ENCODE results near the gene GTPBP3.

The GTPBP3 gene

DNA sequence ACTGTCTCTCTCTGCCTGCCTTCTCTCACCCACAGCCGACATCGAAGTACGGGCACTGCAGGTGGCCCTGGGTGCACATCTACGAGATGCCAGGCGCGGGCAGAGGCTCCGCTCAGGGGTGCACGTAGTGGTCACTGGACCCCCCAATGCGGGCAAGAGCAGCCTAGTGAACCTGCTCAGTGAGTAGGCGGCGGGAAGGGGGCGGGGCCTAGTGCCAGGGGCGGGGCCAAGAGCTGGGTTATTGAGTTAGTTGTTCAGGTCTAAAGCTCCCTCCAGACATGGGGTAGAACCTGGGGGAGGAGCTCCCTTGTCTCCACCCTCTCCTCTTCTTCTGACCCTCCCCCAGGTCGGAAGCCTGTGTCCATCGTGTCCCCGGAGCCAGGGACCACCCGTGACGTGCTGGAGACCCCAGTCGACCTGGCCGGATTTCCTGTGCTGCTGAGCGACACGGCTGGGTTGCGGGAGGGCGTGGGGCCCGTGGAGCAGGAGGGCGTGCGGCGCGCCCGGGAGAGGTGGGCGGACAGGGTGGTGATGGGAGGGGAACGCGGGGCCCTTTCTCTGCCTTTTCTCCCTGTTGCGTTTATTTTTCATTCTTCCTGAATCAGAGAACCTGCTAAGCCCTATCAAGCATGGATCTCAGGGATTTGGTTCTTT lies 1.9 kb downstream of the GTPBP3 start:
- no peak overlapping the region for H3K4me3 ChIP-seq (ENCODE audit: low read depth, low read length)
- H3K36me3 ChIP-seq (replicated peaks) = no peaks in the 10 kb centered on the region
- TF ChIP-seq, protein P1, sequence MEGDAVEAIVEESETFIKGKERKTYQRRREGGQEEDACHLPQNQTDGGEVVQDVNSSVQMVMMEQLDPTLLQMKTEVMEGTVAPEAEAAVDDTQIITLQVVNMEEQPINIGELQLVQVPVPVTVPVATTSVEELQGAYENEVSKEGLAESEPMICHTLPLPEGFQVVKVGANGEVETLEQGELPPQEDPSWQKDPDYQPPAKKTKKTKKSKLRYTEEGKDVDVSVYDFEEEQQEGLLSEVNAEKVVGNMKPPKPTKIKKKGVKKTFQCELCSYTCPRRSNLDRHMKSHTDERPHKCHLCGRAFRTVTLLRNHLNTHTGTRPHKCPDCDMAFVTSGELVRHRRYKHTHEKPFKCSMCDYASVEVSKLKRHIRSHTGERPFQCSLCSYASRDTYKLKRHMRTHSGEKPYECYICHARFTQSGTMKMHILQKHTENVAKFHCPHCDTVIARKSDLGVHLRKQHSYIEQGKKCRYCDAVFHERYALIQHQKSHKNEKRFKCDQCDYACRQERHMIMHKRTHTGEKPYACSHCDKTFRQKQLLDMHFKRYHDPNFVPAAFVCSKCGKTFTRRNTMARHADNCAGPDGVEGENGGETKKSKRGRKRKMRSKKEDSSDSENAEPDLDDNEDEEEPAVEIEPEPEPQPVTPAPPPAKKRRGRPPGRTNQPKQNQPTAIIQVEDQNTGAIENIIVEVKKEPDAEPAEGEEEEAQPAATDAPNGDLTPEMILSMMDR (IDR thresholded peaks at IDR 0.05; ENCODE audit: low read depth, low read length, missing control alignments) = no peak
- no peak for DNase-seq
- in situ Hi-C loops (cut with HindIII; ENCODE audit: low pct_ligation_motif_present, low sequenced_read_pairs) = no loop called here
- no peak overlapping the region for H3K27ac ChIP-seq
- H3K27me3 ChIP-seq (replicated peaks) = no peaks in the 10 kb centered on the region

DNA sequence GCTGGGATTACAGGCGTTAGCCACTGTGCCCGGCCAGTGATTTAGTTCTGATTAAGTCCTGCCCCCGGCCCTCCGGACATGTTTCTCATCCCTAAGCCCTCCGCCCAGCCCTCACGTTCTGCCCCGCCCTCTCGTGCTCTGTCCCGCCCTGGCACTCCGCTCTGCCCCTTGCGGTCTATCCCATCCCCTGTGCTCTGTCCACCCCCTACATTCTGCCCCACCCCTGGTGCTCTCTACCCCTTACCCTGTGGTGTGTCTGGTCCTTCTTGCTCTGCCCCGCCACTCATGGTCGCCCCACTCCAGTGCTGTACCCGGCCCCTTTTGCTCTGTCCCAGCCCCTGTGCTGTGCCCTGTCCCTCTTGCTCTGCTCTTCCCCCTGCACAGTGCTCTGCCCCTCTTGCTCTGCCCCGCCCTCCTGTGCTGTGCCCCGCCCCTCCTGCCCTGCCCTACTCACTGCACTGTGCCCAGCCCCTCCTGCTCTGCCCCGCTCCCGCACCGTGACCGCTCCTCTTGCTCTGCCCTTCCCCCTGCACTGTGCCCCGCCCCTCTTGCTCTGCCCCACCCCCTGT lies 3.0 kb downstream of the GTPBP3 start:
- in situ Hi-C loops (cut with HindIII; ENCODE audit: low pct_ligation_motif_present, low sequenced_read_pairs) = no loop called here
- TF ChIP-seq, protein P1 (IDR thresholded peaks at IDR 0.05; ENCODE audit: low read depth, low read length, missing control alignments) = no peak
- H3K4me3 ChIP-seq (ENCODE audit: low read depth, low read length) = no peak overlapping the region
- H3K27me3 ChIP-seq (replicated peaks) = no peaks in the 10 kb centered on the region
- no peaks in the 10 kb centered on the region for H3K36me3 ChIP-seq (replicated peaks)
- no peak for DNase-seq
- H3K27ac ChIP-seq = no peak overlapping the region

GRCh38 chr19:17340871-17341357 lies 3.6 kb downstream of the GTPBP3 start:
- Histone ChIP-seq H3K27me3 (replicated peaks) (no peaks in the 10 kb centered on the region), H3K27ac (no peak overlapping the region), H3K4me3 (ENCODE audit: low read depth, low read length) (no peak overlapping the region), H3K36me3 (replicated peaks) (no peaks in the 10 kb centered on the region)
- TF ChIP-seq, protein P1 (IDR thresholded peaks at IDR 0.05; ENCODE audit: low read depth, low read length, missing control alignments) = no peak
- in situ Hi-C loops (cut with HindIII; ENCODE audit: low pct_ligation_motif_present, low sequenced_read_pairs) = no loop called here
- no peak for DNase-seq

GRCh38 chr19:17341386-17341785 lies 4.0 kb downstream of the GTPBP3 start:
- no peaks in the 10 kb centered on the region for H3K36me3 ChIP-seq (replicated peaks)
- H3K27me3 ChIP-seq (replicated peaks) = no peaks in the 10 kb centered on the region
- no peak for DNase-seq
- in situ Hi-C loops (cut with HindIII; ENCODE audit: low pct_ligation_motif_present, low sequenced_read_pairs) = no loop called here
- H3K27ac ChIP-seq = no peak overlapping the region
- TF ChIP-seq, protein P1 (IDR thresholded peaks at IDR 0.05; ENCODE audit: low read depth, low read length, missing control alignments) = no peak
- H3K4me3 ChIP-seq (ENCODE audit: low read depth, low read length) = no peak overlapping the region

DNA sequence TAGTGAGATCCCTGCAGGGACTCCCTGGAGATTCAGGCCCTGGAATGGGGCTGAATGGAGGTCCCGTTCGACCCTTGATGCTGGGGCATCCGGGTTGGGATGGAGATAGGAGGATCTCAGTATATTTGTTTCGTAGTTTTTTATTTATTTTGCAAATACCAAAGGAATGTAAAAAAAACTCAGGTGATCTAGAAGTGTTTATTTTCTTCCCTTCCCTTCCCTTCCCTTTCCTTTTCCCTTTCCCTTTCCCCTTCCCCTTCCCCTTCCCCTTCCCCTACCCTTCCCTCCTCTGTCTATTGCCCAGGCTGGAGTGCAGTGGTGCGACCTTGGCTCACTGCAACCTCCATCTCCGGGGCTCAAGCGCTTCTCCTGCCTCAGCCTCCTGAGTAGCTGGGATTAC lies 4.5 kb downstream of the GTPBP3 start:
- no peak overlapping the region for H3K4me3 ChIP-seq (ENCODE audit: low read depth, low read length)
- TF ChIP-seq, protein P1 (IDR thresholded peaks at IDR 0.05; ENCODE audit: low read depth, low read length, missing control alignments) = no peak
- H3K27ac ChIP-seq = no peak overlapping the region
- H3K36me3 ChIP-seq (replicated peaks) = no peaks in the 10 kb centered on the region
- no peak for DNase-seq
- in situ Hi-C loops (cut with HindIII; ENCODE audit: low pct_ligation_motif_present, low sequenced_read_pairs) = no loop called here
- no peaks in the 10 kb centered on the region for H3K27me3 ChIP-seq (replicated peaks)
